KOPT-K1 (cell line): ENCODE measurements around the gene NT5DC1.

ENCODE experiments used
- H3K27ac ChIP-seq: fragments of 200-600 bp; sonication (generic); 2 replicates; pipeline ENCODE4 v1.5.1; 2016; ENCODE audit warnings: antibody characterized with exemption, mild to moderate bottlenecking, low read depth, low read length; ENCODE audit not compliant: poor library complexity, severe bottlenecking
- H3K36me3 ChIP-seq: fragments of 200-600 bp; sonication (generic); 2 replicates; pipeline ENCODE4 v1.5.1; 2017; ENCODE audit warnings: antibody characterized with exemption, mild to moderate bottlenecking, low read length, moderate library complexity; ENCODE audit not compliant: insufficient read depth
- H3K9me3 ChIP-seq: fragments of 200-600 bp; sonication (generic); 2 replicates; pipeline ENCODE4 v1.5.1; 2017; ENCODE audit warnings: antibody characterized with exemption, low read length, mild to moderate bottlenecking; ENCODE audit not compliant: insufficient read depth, poor library complexity, severe bottlenecking

Gene NT5DC1

GRCh38 chr6:116214681-116215080 is 114.0 kb downstream of the NT5DC1 start:
- no peaks in the 10 kb centered on the region for H3K9me3 ChIP-seq
- no peaks in the 10 kb centered on the region for H3K36me3 ChIP-seq
- H3K27ac ChIP-seq, result no peak overlapping the region

- Histone ChIP-seq H3K27ac (no peak overlapping the region), H3K9me3 (no peaks in the 10 kb centered on the region), H3K36me3 (no peaks in the 10 kb centered on the region)
Measured at GRCh38 chr6:116215414-116215813, 114.8 kb downstream of the NT5DC1 start.

- H3K36me3 ChIP-seq, result no peaks in the 10 kb centered on the region
- H3K9me3 ChIP-seq, result no peaks in the 10 kb centered on the region
- H3K27ac ChIP-seq, result no peak overlapping the region
Measured at GRCh38 chr6:116217069-116217468, 116.4 kb downstream of the NT5DC1 start.

- Histone ChIP-seq H3K27ac (no peak overlapping the region), H3K9me3 (no peaks in the 10 kb centered on the region), H3K36me3 (no peaks in the 10 kb centered on the region)
Measured at GRCh38 chr6:116218172-116218633, 117.5 kb downstream of the NT5DC1 start.

GRCh38 chr6:116218866-116219265 is 118.2 kb downstream of the NT5DC1 start:
- H3K36me3 ChIP-seq, result no peaks in the 10 kb centered on the region
- no peaks in the 10 kb centered on the region for H3K9me3 ChIP-seq
- H3K27ac ChIP-seq, result no peak overlapping the region

GRCh38 chr6:116221067-116221466 is 120.4 kb downstream of the NT5DC1 start:
- Histone ChIP-seq H3K27ac (no peak overlapping the region), H3K36me3 (no peaks in the 10 kb centered on the region), H3K9me3 (no peaks in the 10 kb centered on the region)

- H3K36me3 ChIP-seq, result no peaks in the 10 kb centered on the region
- no peaks in the 10 kb centered on the region for H3K9me3 ChIP-seq
- no peak overlapping the region for H3K27ac ChIP-seq
Measured at GRCh38 chr6:116221911-116222310, 121.3 kb downstream of the NT5DC1 start.

GRCh38 chr6:116223355-116223754 is 122.7 kb downstream of the NT5DC1 start:
- Histone ChIP-seq H3K36me3 (no peaks in the 10 kb centered on the region), H3K27ac (no peak overlapping the region), H3K9me3 (no peaks in the 10 kb centered on the region)

GRCh38 chr6:116229287-116229913 is 128.7 kb downstream of the NT5DC1 start:
- no peaks in the 10 kb centered on the region for H3K36me3 ChIP-seq
- H3K9me3 ChIP-seq, result no peaks in the 10 kb centered on the region
- no peak overlapping the region for H3K27ac ChIP-seq

- H3K36me3 ChIP-seq, result no peaks in the 10 kb centered on the region
- H3K9me3 ChIP-seq, result no peaks in the 10 kb centered on the region
- no peak overlapping the region for H3K27ac ChIP-seq
Measured at GRCh38 chr6:116234689-116235088, 134.0 kb downstream of the NT5DC1 start.

GRCh38 chr6:116238083-116238482 is 137.4 kb downstream of the NT5DC1 start:
- H3K27ac ChIP-seq, result no peak overlapping the region
- H3K36me3 ChIP-seq, result no peaks in the 10 kb centered on the region
- no peaks in the 10 kb centered on the region for H3K9me3 ChIP-seq

GRCh38 chr6:116239256-116239655 is 138.6 kb downstream of the NT5DC1 start:
- Histone ChIP-seq H3K27ac (no peak overlapping the region), H3K9me3 (no peaks in the 10 kb centered on the region), H3K36me3 (no peaks in the 10 kb centered on the region)

- no peak overlapping the region for H3K27ac ChIP-seq
- no peaks in the 10 kb centered on the region for H3K36me3 ChIP-seq
- H3K9me3 ChIP-seq, result no peaks in the 10 kb centered on the region
Measured at GRCh38 chr6:116239856-116240255, 139.2 kb downstream of the NT5DC1 start.

- no peaks in the 10 kb centered on the region for H3K36me3 ChIP-seq
- no peaks in the 10 kb centered on the region for H3K9me3 ChIP-seq
- H3K27ac ChIP-seq, result no peak overlapping the region
Measured at GRCh38 chr6:116244284-116244683, 143.6 kb downstream of the NT5DC1 start.

GRCh38 chr6:116246089-116246488 is 145.4 kb downstream of the NT5DC1 start:
- Histone ChIP-seq H3K27ac (no peak overlapping the region), H3K36me3 (peaks cover 7% of the 10 kb centered on the region; the same call in 1 of the 2 replicates), H3K9me3 (no peaks in the 10 kb centered on the region)

- no peaks in the 10 kb centered on the region for H3K9me3 ChIP-seq
- peaks cover 14% of the 10 kb centered on the region; the same call in 1 of the 2 replicates for H3K36me3 ChIP-seq
- no peak overlapping the region for H3K27ac ChIP-seq
Measured at GRCh38 chr6:116247285-116247684, 146.6 kb downstream of the NT5DC1 start.
